Fibroblast of lung (primary cell): ENCODE data around the gene DIO1. TPM values are rescaled to one million over a fixed set of nuclear protein-coding genes. Genes with fewer than 3 reads are reported as not detected.

Experiments
- DNase-seq, 2 donors: peaks; one replicate each; pipeline versions ENCODE4 v3.0.0 to v3.0.0-alpha.2; 2010; ENCODE audit warnings: low read depth in 2 of 2
- H2AFZ ChIP-seq: 2 replicates; pipeline ENCODE4 v1.5.1; 2012; ENCODE audit warnings: low read length, control low read depth, inconsistent platforms
- H3K27ac ChIP-seq: 2 replicates; pipeline ENCODE4 v1.5.1; 2011; ENCODE audit warnings: low read length, control low read depth; ENCODE audit not compliant: insufficient read depth
- H3K27me3 ChIP-seq: 2 replicates; pipeline ENCODE4 v1.5.1; 2011; ENCODE audit warnings: mild to moderate bottlenecking, low read length; ENCODE audit not compliant: control insufficient read depth, insufficient read depth
- H3K36me3 ChIP-seq: 2 replicates; pipeline ENCODE4 v1.5.1; 2011; ENCODE audit warnings: low read length; ENCODE audit not compliant: control insufficient read depth, insufficient read depth
- H3K4me1 ChIP-seq: 2 replicates; pipeline ENCODE4 v1.5.1; 2011; ENCODE audit warnings: low read length; ENCODE audit not compliant: control insufficient read depth, insufficient read depth; ENCODE audit errors: extremely low read depth
- H3K4me2 ChIP-seq: 2 replicates; pipeline ENCODE4 v1.5.1; 2011; ENCODE audit warnings: low read length, control low read depth; ENCODE audit not compliant: insufficient read depth; ENCODE audit errors: extremely low read depth
- H3K4me3 ChIP-seq, 4 experiments: fragments of 200-600 bp in 1 of 4; sonication (generic) in 1 of 4; replicated peaks in 1 of 4; 2 replicates each; pipeline ENCODE4 v1.5.1; 2011 to 2016; ENCODE audit warnings: low read length in 4 of 4, low read depth in 3 of 4, mild to moderate bottlenecking in 3 of 4, control low read depth in 2 of 4, inconsistent platforms in 1 of 4, mixed read lengths in 1 of 4; ENCODE audit not compliant: insufficient read depth in 1 of 4; ENCODE audit errors: control extremely low read depth in 1 of 4
- H3K79me2 ChIP-seq: 2 replicates; pipeline ENCODE4 v1.5.1; 2012; ENCODE audit warnings: mild to moderate bottlenecking, low read length, inconsistent platforms; ENCODE audit not compliant: control insufficient read depth, insufficient read depth
- H3K9ac ChIP-seq: 2 replicates; pipeline ENCODE4 v1.5.1; 2011; ENCODE audit warnings: mild to moderate bottlenecking, low read length, control low read depth; ENCODE audit not compliant: insufficient read depth
- H3K9me3 ChIP-seq: 2 replicates; pipeline ENCODE4 v1.5.1; 2012; ENCODE audit warnings: low read depth, low read length; ENCODE audit not compliant: control insufficient read depth, insufficient read depth
- H4K20me1 ChIP-seq: 2 replicates; pipeline ENCODE4 v1.5.1; 2011; ENCODE audit warnings: low read length; ENCODE audit not compliant: control insufficient read depth, insufficient read depth; ENCODE audit errors: extremely low read depth
- CTCF ChIP-seq, 2 donors: IDR thresholded peaks in 1 of 2; conservative IDR thresholded peaks in 1 of 2; 1 replicate in 1 of 2; 2 replicates in 1 of 2; pipeline ENCODE4 v1.5.1; 2011 to 2012; ENCODE audit warnings: low read length in 2 of 2, control low read depth in 1 of 2, inconsistent platforms in 1 of 2, low read depth in 1 of 2, mild to moderate bottlenecking in 1 of 2
- EZH2 ChIP-seq: IDR thresholded peaks from 2 replicates; pipeline ENCODE4 v1.5.1; 2012; ENCODE audit warnings: low read length, control low read depth, mild to moderate bottlenecking; ENCODE audit errors: missing control alignments
- polyA plus RNA-seq, 2 donors: library from polyadenylated mRNA; depleted of rRNA in 1 of 2; stranded (reverse) in 1 of 2; unstranded in 1 of 2; fragments of >200 nt; gene quantifications; 2 replicates each; pipeline ENCODE4 v1.2.1, GENCODE V29; 2011 to 2012; ENCODE audit warnings: missing spikeins in 1 of 2
- total RNA-seq: library from RNA; depleted of rRNA; stranded (reverse); fragments of >200 nt; gene quantifications from 2 replicates; pipeline ENCODE4 v1.2.1, GENCODE V29; 2014

Gene DIO1
- total and polyA plus RNA-seq, 2 donors (not counting 1 experiment from before 2014, with no cell fraction given), result not detected

DNA sequence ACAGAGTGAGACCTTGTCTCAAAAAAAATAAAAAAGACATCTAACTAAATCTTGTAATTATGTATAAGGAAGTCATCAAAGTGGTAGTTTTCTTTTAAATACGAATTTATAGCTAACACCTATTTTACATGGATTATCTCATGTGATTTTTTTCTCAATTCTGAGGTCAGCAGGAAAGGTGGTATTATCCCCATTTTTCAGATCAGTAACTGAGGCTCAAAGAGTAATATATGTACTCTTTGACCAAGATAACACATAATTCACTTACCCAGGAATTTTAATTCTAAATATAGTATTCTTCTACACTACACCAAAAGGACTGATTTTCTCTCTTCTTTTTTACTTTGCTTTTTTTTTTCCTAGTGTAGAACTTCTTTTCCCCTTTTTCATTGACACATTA lies 42.4 kb downstream of the DIO1 start:
- Histone ChIP-seq H3K27ac (no peak overlapping the region), H4K20me1 (no peaks in the 10 kb centered on the region), H3K36me3 (no peaks in the 10 kb centered on the region), H3K9ac (no peak overlapping the region), H3K4me2 (no peak overlapping the region), H3K4me3 (no peak overlapping the region), H3K27me3 (no peaks in the 10 kb centered on the region), H3K4me1 (no peaks in the 10 kb centered on the region), H2AFZ (no peak overlapping the region), H3K79me2 (no peaks in the 10 kb centered on the region), H3K9me3 (no peaks in the 10 kb centered on the region)
- TF ChIP-seq CTCF (conservative IDR thresholded peaks at IDR 0.05 in 1 of 2, IDR thresholded peaks at IDR 0.05 in 1 of 2; ENCODE audit: low read depth in 1 of 2, low read length in 2 of 2) (no peak), EZH2 (no peak)
- DNase-seq, result no peak

- Histone ChIP-seq H3K79me2 (peaks cover 6% of the 10 kb centered on the region), H3K4me1 (no peaks in the 10 kb centered on the region), H3K36me3 (no peaks in the 10 kb centered on the region), H3K9me3 (no peaks in the 10 kb centered on the region), H4K20me1 (no peaks in the 10 kb centered on the region), H3K27ac (no peak overlapping the region), H3K4me3 (no peak overlapping the region), H2AFZ (no peak overlapping the region), H3K27me3 (no peaks in the 10 kb centered on the region), H3K4me2 (peak overlapping the region; percentile 15), H3K9ac (no peak overlapping the region)
- peak; percentile 79 to 80 for DNase-seq
- no peak for TF ChIP-seq EZH2
- no peak for TF ChIP-seq CTCF (conservative IDR thresholded peaks at IDR 0.05 in 1 of 2, IDR thresholded peaks at IDR 0.05 in 1 of 2; ENCODE audit: low read depth in 1 of 2, low read length in 2 of 2)
These were observed 44.3 kb downstream of the DIO1 start for GRCh38 chr1:53938136-53938830.

GRCh38 chr1:53942127-53942957 lies 48.4 kb downstream of the DIO1 start:
- no peaks in the 10 kb centered on the region for H3K4me1 ChIP-seq
- TF ChIP-seq EZH2 (no peak), CTCF (conservative IDR thresholded peaks at IDR 0.05 in 1 of 2, IDR thresholded peaks at IDR 0.05 in 1 of 2; ENCODE audit: low read depth in 1 of 2, low read length in 2 of 2) (no peak)
- H3K9ac ChIP-seq, result no peak overlapping the region
- H3K4me3 ChIP-seq, result no peak overlapping the region
- peaks cover 23% of the 10 kb centered on the region for H3K79me2 ChIP-seq
- no peak for DNase-seq
- H3K36me3 ChIP-seq, result no peaks in the 10 kb centered on the region
- H3K27me3 ChIP-seq, result no peaks in the 10 kb centered on the region
- no peak overlapping the region for H3K4me2 ChIP-seq
- no peak overlapping the region for H3K27ac ChIP-seq
- H4K20me1 ChIP-seq, result no peaks in the 10 kb centered on the region
- no peaks in the 10 kb centered on the region for H3K9me3 ChIP-seq
- no peak overlapping the region for H2AFZ ChIP-seq
